ENCODE results near the gene FOXE3.

- TF ChIP-seq CTCF (IDR thresholded peaks at IDR 0.05) = no peak
- no peak for TF ChIP-seq POLR2A (IDR thresholded peaks at IDR 0.05; ENCODE audit: low read depth)
- TF ChIP-seq POLR2AphosphoS5 (IDR thresholded peaks at IDR 0.05) = no peak
- TF ChIP-seq EP300 (IDR thresholded peaks at IDR 0.05) = no peak
Measured at GRCh38 chr1:47443530-47444296, 27.6 kb downstream of the FOXE3 start.

Data from esophagus muscularis mucosa (tissue), 4 donors.